Measurements from ENCODE around the gene PACSIN2. TPM values are rescaled to one million over a fixed set of nuclear protein-coding genes. Genes with fewer than 3 reads are reported as not detected.

PACSIN2 gene
- total RNA-seq, 1 experiment from 2014 or later: 224 TPM

GRCh38 chr22:42958937-42959336 is 56.0 kb downstream of the PACSIN2 start:
- peaks cover 83% of the 10 kb centered on the region for H3K4me1 Mint-ChIP-seq (ENCODE audit: low read depth, unreplicated experiment)

GRCh38 chr22:42957958-42958357 is 57.0 kb downstream of the PACSIN2 start:
- Mint-ChIP-seq H3K4me3 (ENCODE audit: low read depth, unreplicated experiment) (peak overlapping the region; percentile 78), H3K36me3 (ENCODE audit: insufficient read depth, unreplicated experiment) (peaks cover 92% of the 10 kb centered on the region), H3K9me3 (ENCODE audit: low read depth, unreplicated experiment) (peaks cover 2% of the 10 kb centered on the region), H3K27ac (ENCODE audit: unreplicated experiment) (peak overlapping the region; percentile 97), H3K4me1 (ENCODE audit: low read depth, unreplicated experiment) (peaks cover 83% of the 10 kb centered on the region), H3K27me3 (ENCODE audit: unreplicated experiment) (no peaks in the 10 kb centered on the region)
- CTCF ChIA-PET: interaction anchor here (0.7 kb wide), 1 partner anchor 11 kb away, joined by 3 read pairs; no protein-coding TSS in a partner anchor
- TF ChIP-seq CTCF (IDR thresholded peaks at IDR 0.05; ENCODE audit: unreplicated experiment): no peak
- DNase-seq: no peak
- BruUV-seq (replicated peaks): no TSS peak
- intact Hi-C loops (cut with micrococcal nuclease; ENCODE audit: unreplicated experiment): loop anchor here (5.0 kb wide), 1 partner anchor 39 kb away; no protein-coding TSS in a partner anchor

More at GRCh38 chr22:42958937-42959336, 56.0 kb downstream of the PACSIN2 start:
- Mint-ChIP-seq H3K9me3 (ENCODE audit: low read depth, unreplicated experiment) (no peaks in the 10 kb centered on the region), H3K4me3 (ENCODE audit: low read depth, unreplicated experiment) (peak overlapping the region; percentile 78), H3K27me3 (ENCODE audit: unreplicated experiment) (no peaks in the 10 kb centered on the region), H3K27ac (ENCODE audit: unreplicated experiment) (peak overlapping the region; percentile 97), H3K36me3 (ENCODE audit: insufficient read depth, unreplicated experiment) (peaks cover 92% of the 10 kb centered on the region)
- DNase-seq: no peak
- CTCF ChIA-PET: interaction anchor here (0.5 to 2.3 kb wide), 7 partner anchors 11 to 141 kb away, joined by 4 to 8 read pairs (median 6); no protein-coding TSS in a partner anchor
- intact Hi-C loops (cut with micrococcal nuclease; ENCODE audit: unreplicated experiment): loop anchor here (5.0 kb wide), 1 partner anchor 38 kb away; no protein-coding TSS in a partner anchor
- TF ChIP-seq CTCF (IDR thresholded peaks at IDR 0.05; ENCODE audit: unreplicated experiment): no peak
- no TSS peak for BruUV-seq (replicated peaks)

- intact Hi-C loops (cut with micrococcal nuclease; ENCODE audit: unreplicated experiment): loop anchor here (5.0 kb wide), 1 partner anchor 40 kb away; no protein-coding TSS in a partner anchor
- peaks cover 92% of the 10 kb centered on the region for H3K36me3 Mint-ChIP-seq (ENCODE audit: insufficient read depth, unreplicated experiment)
- H3K27me3 Mint-ChIP-seq (ENCODE audit: unreplicated experiment): no peaks in the 10 kb centered on the region
- BruUV-seq (replicated peaks): no TSS peak
- DNase-seq: no peak
- no peak for TF ChIP-seq CTCF (IDR thresholded peaks at IDR 0.05; ENCODE audit: unreplicated experiment)
- peaks cover 2% of the 10 kb centered on the region for H3K9me3 Mint-ChIP-seq (ENCODE audit: low read depth, unreplicated experiment)
- H3K27ac Mint-ChIP-seq (ENCODE audit: unreplicated experiment): peak overlapping the region; percentile 97
- CTCF ChIA-PET: interaction anchor here (0.7 to 1.2 kb wide), 2 partner anchors 10 to 11 kb away, joined by 3 read pairs; no protein-coding TSS in a partner anchor
- H3K4me3 Mint-ChIP-seq (ENCODE audit: low read depth, unreplicated experiment): peak overlapping the region; percentile 78
- H3K4me1 Mint-ChIP-seq (ENCODE audit: low read depth, unreplicated experiment): peaks cover 83% of the 10 kb centered on the region
These were observed 57.4 kb downstream of the PACSIN2 start for GRCh38 chr22:42957544-42957943.

- Mint-ChIP-seq H3K4me1 (ENCODE audit: low read depth, unreplicated experiment) (peaks cover 85% of the 10 kb centered on the region), H3K27me3 (ENCODE audit: unreplicated experiment) (no peaks in the 10 kb centered on the region), H3K27ac (ENCODE audit: unreplicated experiment) (peak overlapping the region; percentile 97), H3K9me3 (ENCODE audit: low read depth, unreplicated experiment) (peaks cover 2% of the 10 kb centered on the region), H3K36me3 (ENCODE audit: insufficient read depth, unreplicated experiment) (peaks cover 92% of the 10 kb centered on the region), H3K4me3 (ENCODE audit: low read depth, unreplicated experiment) (peak overlapping the region; percentile 78)
- intact Hi-C loops (cut with micrococcal nuclease; ENCODE audit: unreplicated experiment): loop anchor here (5.0 kb wide), 1 partner anchor 41 kb away; no protein-coding TSS in a partner anchor
- CTCF ChIA-PET: no interaction called here
- TF ChIP-seq CTCF (IDR thresholded peaks at IDR 0.05; ENCODE audit: unreplicated experiment): no peak
- no TSS peak for BruUV-seq (replicated peaks)
- DNase-seq: no peak
These were observed 59.1 kb downstream of the PACSIN2 start for GRCh38 chr22:42955848-42956247.

All from Calu3 (cell line).